K562 (cell line): ENCODE results near the gene ERG28. TPM values are rescaled to one million over a fixed set of nuclear protein-coding genes. Genes with fewer than 3 reads are reported as not detected.

Experiments used
- ATAC-seq: fragments of 200-7000 bp; cut with Tn5 transposase; 3 replicates; pipeline ENCODE4 v1.9.1; 2020; ENCODE audit warnings: moderate library complexity
- BruUV-seq: library from RNA; stranded (reverse); fragments of 400-500 nt; replicated peaks from 2 replicates; lab custom pipeline; 2021; lab: Mats Ljungman, UMichigan
- CTCF ChIA-PET: fragments of 300-600 bp; formaldehyde crosslinking; extraction: SDS; loops from one replicate; lab custom pipeline; 2021; ENCODE audit warnings: low intra/inter-chr PET ratio; lab: Yijun Ruan, JAX
- POLR2A ChIA-PET: fragments of 300-600, 350-650 bp; sonication (Branson Sonifier 250); formaldehyde crosslinking; extraction: SDS; loops from one replicate; lab custom pipeline; 2021; ENCODE audit warnings: antibody characterized with exemption, inconsistent platforms; lab: Yijun Ruan, JAX
- DNase-seq, 4 experiments: peaks; one replicate each; pipeline versions ENCODE4 v3.0.0 to v3.0.0-alpha.2; 2011 to 2018; ENCODE audit warnings: low spot score in 3 of 4, mixed read lengths in 3 of 4; ENCODE audit errors: extremely low read depth in 1 of 4
- FAIRE-seq: peaks from 2 replicates; lab custom pipeline; 2011; peaks lifted over from hg19 to GRCh38; lab: Jason Lieb, UNC
- H2AFZ ChIP-seq: 2 replicates; pipeline ENCODE4 v1.6.0; 2011; ENCODE audit warnings: low read depth, low read length, control low read depth, inconsistent platforms
- H3K27ac ChIP-seq: fragments of 200-600 bp; 3 replicates; pipeline ENCODE4 v1.8.0; 2011; ENCODE audit warnings: low read depth, mild to moderate bottlenecking, control low read depth, inconsistent platforms, low read length, moderate library complexity, mixed read lengths; ENCODE audit errors: extremely low read depth
- H3K27me3 ChIP-seq, 2 experiments: fragments of 300-600 bp in 1 of 2; 2 replicates in 1 of 2; 3 replicates in 1 of 2; pipeline versions ENCODE4 v1.6.0 to v1.8.0; 2011; ENCODE audit warnings: inconsistent platforms in 2 of 2, low read length in 2 of 2, mild to moderate bottlenecking in 1 of 2, mixed read lengths in 1 of 2, moderate library complexity in 1 of 2; ENCODE audit not compliant: control insufficient read depth in 2 of 2, insufficient read depth in 2 of 2
- H3K36me3 ChIP-seq: fragments of 300-600 bp; 3 replicates; pipeline ENCODE4 v1.8.0; 2011; ENCODE audit warnings: mild to moderate bottlenecking, low read length, inconsistent platforms; ENCODE audit not compliant: control insufficient read depth, insufficient read depth
- H3K4me1 ChIP-seq, 2 experiments: fragments of 200-600 bp in 1 of 2; replicated peaks in 1 of 2; 2 replicates in 1 of 2; 3 replicates in 1 of 2; pipeline versions ENCODE4 v1.5.1 to v1.8.0; 2011; ENCODE audit warnings: inconsistent platforms in 2 of 2, low read length in 2 of 2, mild to moderate bottlenecking in 1 of 2, mixed read lengths in 1 of 2, moderate library complexity in 1 of 2; ENCODE audit not compliant: control insufficient read depth in 2 of 2, insufficient read depth in 2 of 2
- H3K4me2 ChIP-seq: 2 replicates; pipeline ENCODE4 v1.6.1; 2011; ENCODE audit warnings: low read length, control low read depth, inconsistent platforms, mixed read lengths; ENCODE audit not compliant: insufficient read depth
- H3K4me3 ChIP-seq: fragments of 200-600 bp; sonication (generic), shearing (Covaris generic); 2 replicates; pipeline ENCODE4 v1.5.1; 2016; ENCODE audit warnings: control low read depth, inconsistent platforms
- H3K79me2 ChIP-seq: fragments of 200-600 bp; 3 replicates; pipeline ENCODE4 v1.8.0; 2011; ENCODE audit warnings: low read length, inconsistent platforms; ENCODE audit not compliant: control insufficient read depth, insufficient read depth
- H3K9ac ChIP-seq, 2 experiments: 2 replicates each; pipeline versions ENCODE4 v1.6.0 to v1.6.1; 2011; ENCODE audit warnings: low read depth in 2 of 2, low read length in 2 of 2, control low read depth in 1 of 2, inconsistent platforms in 1 of 2, mild to moderate bottlenecking in 1 of 2, mixed read lengths in 1 of 2; ENCODE audit not compliant: insufficient read depth in 1 of 2
- H3K9me1 ChIP-seq: one replicate; pipeline ENCODE4 v1.6.0; 2011; ENCODE audit warnings: inconsistent platforms, mild to moderate bottlenecking, low read length, moderate library complexity; ENCODE audit not compliant: control insufficient read depth, insufficient read depth
- H3K9me3 ChIP-seq: replicated peaks from 2 replicates; pipeline ENCODE4 v1.5.1; 2011; ENCODE audit warnings: low read depth, low read length, inconsistent platforms; ENCODE audit not compliant: control insufficient read depth, insufficient read depth
- H4K20me1 ChIP-seq: replicated peaks from 2 replicates; pipeline ENCODE4 v1.6.1; 2011; ENCODE audit warnings: low read length, inconsistent platforms, mixed read lengths; ENCODE audit not compliant: control insufficient read depth, insufficient read depth
- IRF2 ChIP-seq: sonication (generic); formaldehyde crosslinking; IDR thresholded peaks from 2 replicates; pipeline ENCODE4 v1.8.1; 2022; ENCODE audit warnings: mild to moderate bottlenecking, missing genetic modification reagents
- MYNN ChIP-seq, 2 experiments: sonication (generic); formaldehyde crosslinking in 1 of 2; IDR thresholded peaks; 2 replicates each; pipeline versions ENCODE4 v1.5.0 to v1.6.1; 2016 to 2020; ENCODE audit warnings: antibody characterized with exemption in 1 of 2, missing genetic modification reagents in 1 of 2
- PKNOX1 ChIP-seq: fragments of 450-650 bp; IDR thresholded peaks from 2 replicates; pipeline ENCODE4 v1.6.1; 2016
- RFX5 ChIP-seq: IDR thresholded peaks from 2 replicates; pipeline ENCODE4 v1.6.1; 2011; ENCODE audit warnings: low read depth, mild to moderate bottlenecking, improper control_type of control experiment, low read length
- RNF219 ChIP-seq: fragments of 250-450 bp; sonication (Bioruptor Pico); IDR thresholded peaks from 2 replicates; pipeline ENCODE4 v1.5.0; 2022; ENCODE audit warnings: mild to moderate bottlenecking
- SPI1 ChIP-seq: IDR thresholded peaks from 2 replicates; pipeline ENCODE4 v1.6.1; 2011; ENCODE audit warnings: low read depth, low read length, control low read depth, borderline replicate concordance
- TEAD2 ChIP-seq: fragments of 450-650 bp; IDR thresholded peaks from 2 replicates; pipeline ENCODE4 v1.6.1; 2016; ENCODE audit warnings: missing genetic modification characterization, control low read depth, missing compliant biosample characterization
- TRIM28 ChIP-seq: fragments of 450-650 bp; IDR thresholded peaks from 2 replicates; pipeline ENCODE4 v1.6.1; 2017
- WGBS: fragments of 100-300 bp; shearing (Covaris generic); methylation state at CpG from one replicate; pipeline ENCODE4 v1.1.6; 2016; ENCODE audit warnings: low coverage, mixed read lengths; ENCODE audit not compliant: insufficient coverage; ENCODE audit errors: missing lambda C conversion rate; 5-methylcytosine and 5-hydroxymethylcytosine counted together
- in situ Hi-C: fragments of 300-500 bp; cut with MboI; formaldehyde crosslinking; loops from 4 replicates; pipeline ENCODE4 v1.15.0; 2018; ENCODE audit warnings: inconsistent platforms, mixed read lengths
- intact Hi-C: fragments of 100-400 bp; cut with micrococcal nuclease; formaldehyde crosslinking; loops from 2 replicates; pipeline ENCODE4 v1.14.2; 2022
- polyA plus RNA-seq, 8 experiments: library from polyadenylated mRNA; depleted of rRNA in 4 of 8; stranded (reverse) in 5 of 8; unstranded in 3 of 8; fragments of >200 nt; fragmentation: Nextera tagmentation in 2 of 8; fragmentation: Illumina TruSeq in 1 of 8; extraction: Ambion mirVana in 2 of 8; extraction: Trizol in 1 of 8; gene quantifications; 2 replicates each; pipeline versions ENCODE4 v1.2.1 to v1.2.3, GENCODE V29; 2011 to 2014; ENCODE audit warnings: inconsistent platforms in 1 of 8, missing spikeins in 1 of 8
- total RNA-seq, 7 experiments: library from RNA; depleted of rRNA in 6 of 7; stranded (reverse); fragments of >200 nt in 6 of 7; fragmentation: Illumina TruSeq in 2 of 7; extraction: Trizol in 2 of 7; gene quantifications; 2 replicates each; pipeline versions ENCODE4 v1.2.1 to v1.2.3, GENCODE V29; 2011 to 2021; ENCODE audit warnings: low replicate concordance in 1 of 7

ERG28 gene
- total and polyA plus RNA-seq, 9 of the 15 experiments (the other 6 are each of a cell fraction or from before 2014, with no cell fraction given), result 3.1 to 34.2 (median 14.2) TPM

DNA sequence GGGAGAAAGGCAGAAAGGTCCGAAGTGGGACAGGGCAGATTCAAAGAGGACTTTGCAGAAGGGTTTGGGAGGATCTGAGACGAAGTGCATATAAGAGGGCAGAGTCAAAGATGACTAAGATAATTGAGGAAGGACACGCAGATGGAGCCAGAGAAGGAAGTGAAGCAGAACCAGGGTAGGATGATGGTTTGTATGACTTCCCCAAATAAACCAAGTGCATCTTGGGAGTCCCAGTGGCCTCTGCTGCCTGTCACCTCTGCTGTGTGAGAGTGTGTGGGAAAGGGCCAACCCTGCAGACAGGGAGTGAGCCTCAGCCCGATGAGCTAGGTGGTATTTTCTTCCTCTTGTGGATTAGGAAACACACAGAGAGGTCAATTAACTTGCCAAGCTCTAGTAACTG, 45.5 kb downstream of the ERG28 start:
- in situ Hi-C loops (no loop called here), intact Hi-C loops (no loop called here)
- ChIA-PET POLR2A (no interaction called here), CTCF (no interaction called here)
- H3K4me1 ChIP-seq, result no peaks in the 10 kb centered on the region
- no peak overlapping the region for H3K4me3 ChIP-seq
- no peaks in the 10 kb centered on the region for H3K9me3 ChIP-seq
- peaks cover 6 to 35% of the 10 kb centered on the region in 2 experiments; a peak in 4 of 5 replicates for H3K27me3 ChIP-seq
- H3K4me2 ChIP-seq, result no peak overlapping the region
- DNase-seq (no peak), FAIRE-seq (no peak), ATAC-seq (no peak)
- H3K9me1 ChIP-seq, result no peaks in the 10 kb centered on the region
- H3K79me2 ChIP-seq, result no peaks in the 10 kb centered on the region
- no peak overlapping the region for H3K27ac ChIP-seq
- 0% methylated on average over 4 of the region's 4 CpGs for WGBS
- no TSS peak for BruUV-seq
- no peak overlapping the region for H2AFZ ChIP-seq
- TF ChIP-seq RFX5, result no peak
- peak; percentile 49; the same call in 1 of the 2 replicates for TF ChIP-seq SPI1
- TF ChIP-seq IRF2, result no peak
- H4K20me1 ChIP-seq, result no peaks in the 10 kb centered on the region
- H3K36me3 ChIP-seq, result no peaks in the 10 kb centered on the region
- H3K9ac ChIP-seq, result no peak overlapping the region

DNA sequence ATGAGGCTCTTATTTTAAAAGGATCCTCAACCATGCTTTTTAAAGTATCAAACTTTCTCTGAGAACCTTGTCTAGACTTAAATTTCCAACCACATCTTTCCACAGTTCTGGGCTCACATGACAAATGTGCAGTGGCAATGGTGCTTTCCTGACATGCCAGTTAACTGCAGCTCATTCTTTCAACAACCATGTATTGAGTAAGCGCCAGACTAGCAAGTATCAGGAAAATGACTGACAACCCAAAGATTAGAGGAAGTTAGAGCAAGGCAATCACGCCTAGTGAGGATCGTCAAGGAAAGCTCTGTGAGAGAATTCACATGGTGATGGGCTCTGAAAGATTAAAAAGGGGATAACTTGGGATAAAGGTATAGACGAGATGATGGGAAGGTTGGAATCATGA, 46.5 kb downstream of the ERG28 start:
- H3K4me1 ChIP-seq, result no peaks in the 10 kb centered on the region
- ChIA-PET CTCF (no interaction called here), POLR2A (no interaction called here)
- H4K20me1 ChIP-seq, result no peaks in the 10 kb centered on the region
- H3K36me3 ChIP-seq, result no peaks in the 10 kb centered on the region
- no peaks in the 10 kb centered on the region for H3K9me1 ChIP-seq
- intact Hi-C loops (no loop called here), in situ Hi-C loops (no loop called here)
- H3K9me3 ChIP-seq, result no peaks in the 10 kb centered on the region
- FAIRE-seq, result no peak
- ATAC-seq, result no peak
- no peak overlapping the region for H2AFZ ChIP-seq
- no peak overlapping the region for H3K4me2 ChIP-seq
- peaks cover 6 to 41% of the 10 kb centered on the region in 2 experiments; a peak in 4 of 5 replicates for H3K27me3 ChIP-seq
- no peak overlapping the region for H3K27ac ChIP-seq
- WGBS, result 2% methylated on average over 4 of the region's 4 CpGs
- DNase-seq, result no peak
- H3K4me3 ChIP-seq, result no peak overlapping the region
- BruUV-seq, result no TSS peak
- H3K9ac ChIP-seq, result no peak overlapping the region
- no peaks in the 10 kb centered on the region for H3K79me2 ChIP-seq
- TF ChIP-seq TEAD2 (tag) (no peak), RNF219 (CRISPR knock-in tag) (no peak), PKNOX1 (no peak), MYNN (IDR thresholded peaks at IDR 0.05) (no peak), MYNN (CRISPR knock-in tag; IDR thresholded peaks at IDR 0.05) (no peak), TRIM28 (no peak)
